Testis (tissue), 2 donors: ENCODE results near the gene EPB41L2.

Experiments used
- POLR2A ChIP-seq: fragments of 450-650 bp; IDR thresholded peaks from one replicate; pipeline ENCODE4 v1.6.1; 2017; ENCODE audit warnings: antibody characterized with exemption, mild to moderate bottlenecking, moderate library complexity
- TF ChIP-seq, protein P1 (sequence below), 3 experiments: fragments of 450-650 bp in 2 of 3; fragments of 200-600 bp in 1 of 3; sonication (generic) in 1 of 3; IDR thresholded peaks; one replicate each; pipeline ENCODE4 v1.5.1; 2016 to 2019; ENCODE audit warnings: antibody characterized with exemption in 3 of 3, mild to moderate bottlenecking in 2 of 3, moderate library complexity in 1 of 3

- TF ChIP-seq, protein P1, sequence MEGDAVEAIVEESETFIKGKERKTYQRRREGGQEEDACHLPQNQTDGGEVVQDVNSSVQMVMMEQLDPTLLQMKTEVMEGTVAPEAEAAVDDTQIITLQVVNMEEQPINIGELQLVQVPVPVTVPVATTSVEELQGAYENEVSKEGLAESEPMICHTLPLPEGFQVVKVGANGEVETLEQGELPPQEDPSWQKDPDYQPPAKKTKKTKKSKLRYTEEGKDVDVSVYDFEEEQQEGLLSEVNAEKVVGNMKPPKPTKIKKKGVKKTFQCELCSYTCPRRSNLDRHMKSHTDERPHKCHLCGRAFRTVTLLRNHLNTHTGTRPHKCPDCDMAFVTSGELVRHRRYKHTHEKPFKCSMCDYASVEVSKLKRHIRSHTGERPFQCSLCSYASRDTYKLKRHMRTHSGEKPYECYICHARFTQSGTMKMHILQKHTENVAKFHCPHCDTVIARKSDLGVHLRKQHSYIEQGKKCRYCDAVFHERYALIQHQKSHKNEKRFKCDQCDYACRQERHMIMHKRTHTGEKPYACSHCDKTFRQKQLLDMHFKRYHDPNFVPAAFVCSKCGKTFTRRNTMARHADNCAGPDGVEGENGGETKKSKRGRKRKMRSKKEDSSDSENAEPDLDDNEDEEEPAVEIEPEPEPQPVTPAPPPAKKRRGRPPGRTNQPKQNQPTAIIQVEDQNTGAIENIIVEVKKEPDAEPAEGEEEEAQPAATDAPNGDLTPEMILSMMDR (IDR thresholded peaks at IDR 0.05): no peak
- no peak for TF ChIP-seq POLR2A
Measured at GRCh38 chr6:131027326-131027725, 35.7 kb downstream of the EPB41L2 start.
